Astrocyte (in vitro differentiated cells and primary cell): ENCODE results near the gene KPNA3.

Experiments
- EZH2 ChIP-seq: IDR thresholded peaks from 2 replicates; pipeline ENCODE4 v1.6.1; 2012; ENCODE audit warnings: mild to moderate bottlenecking, low read length, inconsistent platforms; ENCODE audit not compliant: insufficient read depth
- TF ChIP-seq, protein P1 (sequence below): IDR thresholded peaks from 2 replicates; pipeline ENCODE4 v1.5.1; 2011; ENCODE audit warnings: low read depth, mild to moderate bottlenecking, inconsistent platforms, low read length, moderate library complexity; ENCODE audit not compliant: insufficient read depth

DNA sequence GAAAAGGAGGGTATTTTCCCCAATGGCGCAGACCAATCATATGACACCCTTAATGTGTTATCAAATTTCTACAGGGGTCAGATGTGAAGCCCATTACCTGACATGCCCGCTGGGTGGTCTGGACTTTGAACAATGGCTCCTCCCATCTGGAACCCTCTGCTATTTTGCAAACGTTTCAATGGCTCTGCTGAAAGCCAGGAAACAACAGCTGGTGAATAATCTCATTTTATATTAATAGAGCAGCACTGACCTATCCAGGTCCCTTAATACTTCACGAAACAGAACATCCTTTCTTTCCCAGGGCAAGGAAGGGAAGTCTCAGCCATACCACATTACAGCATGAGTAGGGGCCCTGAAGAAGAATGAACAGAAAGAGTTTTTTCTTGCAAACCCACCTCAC, 20.3 kb upstream of the KPNA3 start:
- no peak for TF ChIP-seq EZH2
- TF ChIP-seq, protein P1, sequence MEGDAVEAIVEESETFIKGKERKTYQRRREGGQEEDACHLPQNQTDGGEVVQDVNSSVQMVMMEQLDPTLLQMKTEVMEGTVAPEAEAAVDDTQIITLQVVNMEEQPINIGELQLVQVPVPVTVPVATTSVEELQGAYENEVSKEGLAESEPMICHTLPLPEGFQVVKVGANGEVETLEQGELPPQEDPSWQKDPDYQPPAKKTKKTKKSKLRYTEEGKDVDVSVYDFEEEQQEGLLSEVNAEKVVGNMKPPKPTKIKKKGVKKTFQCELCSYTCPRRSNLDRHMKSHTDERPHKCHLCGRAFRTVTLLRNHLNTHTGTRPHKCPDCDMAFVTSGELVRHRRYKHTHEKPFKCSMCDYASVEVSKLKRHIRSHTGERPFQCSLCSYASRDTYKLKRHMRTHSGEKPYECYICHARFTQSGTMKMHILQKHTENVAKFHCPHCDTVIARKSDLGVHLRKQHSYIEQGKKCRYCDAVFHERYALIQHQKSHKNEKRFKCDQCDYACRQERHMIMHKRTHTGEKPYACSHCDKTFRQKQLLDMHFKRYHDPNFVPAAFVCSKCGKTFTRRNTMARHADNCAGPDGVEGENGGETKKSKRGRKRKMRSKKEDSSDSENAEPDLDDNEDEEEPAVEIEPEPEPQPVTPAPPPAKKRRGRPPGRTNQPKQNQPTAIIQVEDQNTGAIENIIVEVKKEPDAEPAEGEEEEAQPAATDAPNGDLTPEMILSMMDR: no peak
